PFSK-1 (cell line): ENCODE results near the gene PTRHD1.

ENCODE experiments used
- FOXP2 ChIP-seq: optimal IDR thresholded peaks from 2 replicates; pipeline ENCODE3; 2011; ENCODE audit warnings: borderline replicate concordance, control low read depth, inconsistent platforms; ENCODE audit not compliant: insufficient read depth; ENCODE audit errors: extremely low read length, extremely low read depth
- POLR2AphosphoS5 ChIP-seq: IDR thresholded peaks from 2 replicates; pipeline ENCODE4 v1.6.1; 2012; ENCODE audit warnings: low read depth, mild to moderate bottlenecking, control low read depth, low read length, moderate library complexity
- REST ChIP-seq, 2 experiments: IDR thresholded peaks; 2 replicates each; pipeline versions ENCODE4 v1.6.1 to v1.8.0; 2011 to 2012; ENCODE audit warnings: low read depth in 2 of 2, low read length in 2 of 2, control low read depth in 1 of 2, inconsistent platforms in 1 of 2, mild to moderate bottlenecking in 1 of 2, moderate library complexity in 1 of 2; ENCODE audit not compliant: insufficient read depth in 1 of 2
- SIN3A ChIP-seq: IDR thresholded peaks from 2 replicates; pipeline ENCODE4 v1.6.1; 2012; ENCODE audit warnings: mild to moderate bottlenecking, low read length, moderate library complexity, borderline replicate concordance; ENCODE audit not compliant: insufficient read depth
- TAF1 ChIP-seq: IDR thresholded peaks from 2 replicates; pipeline ENCODE4 v1.6.1; 2012; ENCODE audit warnings: low read length, control low read depth, borderline replicate concordance; ENCODE audit not compliant: insufficient read depth

- no peak for TF ChIP-seq REST (IDR thresholded peaks at IDR 0.05; ENCODE audit: insufficient read depth in 1 of 2, low read depth in 2 of 2, low read length in 2 of 2)
- TF ChIP-seq SIN3A = no peak
- no peak for TF ChIP-seq POLR2AphosphoS5
- TF ChIP-seq TAF1 = no peak
- TF ChIP-seq FOXP2 = no peak
Observed at GRCh38 chr2:24771061-24771460, 22.1 kb downstream of the PTRHD1 start.
